ENCODE data around the gene GLCE. TPM values are rescaled to one million over a fixed set of nuclear protein-coding genes. Genes with fewer than 3 reads are reported as not detected.

GLCE gene
- total RNA-seq, 1 donor from 2014 or later, result 13.6 TPM

DNA sequence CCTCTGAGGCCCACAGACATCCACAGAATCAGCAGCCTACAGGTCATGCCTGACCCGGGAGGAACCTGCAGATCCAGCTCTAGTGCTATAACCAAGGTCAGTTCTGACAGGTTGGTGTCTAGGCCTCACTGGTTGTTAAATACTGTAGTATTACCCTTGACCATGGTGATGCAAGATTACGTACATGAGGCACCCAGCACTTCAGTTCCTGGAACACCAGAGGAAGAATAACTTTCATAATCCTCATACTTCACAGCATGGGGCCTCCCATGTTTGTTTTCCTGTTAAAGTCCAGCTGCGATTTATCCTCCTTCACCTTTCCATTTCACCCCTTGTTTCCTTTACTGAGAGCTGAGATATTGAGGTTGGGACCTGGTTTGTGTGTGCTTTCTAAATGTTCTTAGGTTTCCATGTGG, 34.4 kb upstream of the GLCE start:
- Histone ChIP-seq H3K9me3 (ENCODE audit: insufficient read depth, low read depth, low read length) (no peaks in the 10 kb centered on the region), H3K27ac (ENCODE audit: low read depth, low read length) (no peak overlapping the region), H2AFZ (ENCODE audit: low read depth, low read length) (no peak overlapping the region), H3K9ac (ENCODE audit: low read length) (no peak overlapping the region), H3K4me2 (ENCODE audit: low read length) (peak overlapping the region; percentile 1), H3K4me3 (ENCODE audit: insufficient read depth, low read depth, low read length) (no peak overlapping the region), H4K20me1 (ENCODE audit: insufficient read depth, low read length) (no peaks in the 10 kb centered on the region), H3K36me3 (ENCODE audit: insufficient read depth, low read length) (no peaks in the 10 kb centered on the region), H3K27me3 (ENCODE audit: insufficient read depth, low read length) (peaks cover 13% of the 10 kb centered on the region), H3K79me2 (ENCODE audit: insufficient read depth, low read length) (no peaks in the 10 kb centered on the region), H3K4me1 (ENCODE audit: insufficient read depth, low read length) (no peaks in the 10 kb centered on the region)
- peaks cover 2% of the 10 kb centered on the region for H3K9me3 Mint-ChIP-seq (ENCODE audit: unreplicated experiment)
- TF ChIP-seq, protein P1, sequence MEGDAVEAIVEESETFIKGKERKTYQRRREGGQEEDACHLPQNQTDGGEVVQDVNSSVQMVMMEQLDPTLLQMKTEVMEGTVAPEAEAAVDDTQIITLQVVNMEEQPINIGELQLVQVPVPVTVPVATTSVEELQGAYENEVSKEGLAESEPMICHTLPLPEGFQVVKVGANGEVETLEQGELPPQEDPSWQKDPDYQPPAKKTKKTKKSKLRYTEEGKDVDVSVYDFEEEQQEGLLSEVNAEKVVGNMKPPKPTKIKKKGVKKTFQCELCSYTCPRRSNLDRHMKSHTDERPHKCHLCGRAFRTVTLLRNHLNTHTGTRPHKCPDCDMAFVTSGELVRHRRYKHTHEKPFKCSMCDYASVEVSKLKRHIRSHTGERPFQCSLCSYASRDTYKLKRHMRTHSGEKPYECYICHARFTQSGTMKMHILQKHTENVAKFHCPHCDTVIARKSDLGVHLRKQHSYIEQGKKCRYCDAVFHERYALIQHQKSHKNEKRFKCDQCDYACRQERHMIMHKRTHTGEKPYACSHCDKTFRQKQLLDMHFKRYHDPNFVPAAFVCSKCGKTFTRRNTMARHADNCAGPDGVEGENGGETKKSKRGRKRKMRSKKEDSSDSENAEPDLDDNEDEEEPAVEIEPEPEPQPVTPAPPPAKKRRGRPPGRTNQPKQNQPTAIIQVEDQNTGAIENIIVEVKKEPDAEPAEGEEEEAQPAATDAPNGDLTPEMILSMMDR (IDR thresholded peaks at IDR 0.05; ENCODE audit: insufficient read depth, low read depth, low read length), result no peak
- TF ChIP-seq EZH2 (IDR thresholded peaks at IDR 0.05; ENCODE audit: insufficient read depth, low read length), result no peak
- H3K4me1 Mint-ChIP-seq (ENCODE audit: low read depth, unreplicated experiment), result no peaks in the 10 kb centered on the region
- H3K36me3 Mint-ChIP-seq (ENCODE audit: low read depth, unreplicated experiment), result no peaks in the 10 kb centered on the region
- H3K27ac Mint-ChIP-seq (ENCODE audit: unreplicated experiment), result peak overlapping the region; percentile 55
- peaks cover 30% of the 10 kb centered on the region for H3K27me3 Mint-ChIP-seq (ENCODE audit: low read depth, unreplicated experiment)
- H3K4me3 Mint-ChIP-seq (ENCODE audit: unreplicated experiment), result no peak overlapping the region
- FAIRE-seq (no peak), DNase-seq (ENCODE audit: low read depth) (peak; percentile 39)

DNA sequence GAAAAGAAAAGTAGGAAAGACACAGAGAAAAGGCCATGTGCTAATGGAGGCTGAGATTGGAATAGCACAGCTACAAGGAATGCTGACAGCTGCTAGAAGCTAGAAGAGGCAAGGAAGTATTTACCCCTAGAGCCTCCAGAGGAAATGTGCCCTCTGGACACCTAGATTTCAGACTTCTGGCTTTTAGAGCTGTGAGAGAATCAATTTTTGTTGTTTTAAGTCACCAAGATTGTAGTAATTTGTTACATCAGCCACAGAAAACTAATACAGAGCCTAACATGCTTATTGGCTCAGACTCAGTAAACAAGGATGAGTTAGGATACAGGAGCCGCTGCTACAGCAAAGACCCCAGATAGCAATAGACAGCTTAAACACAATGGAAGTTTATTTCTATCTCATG, 33.1 kb upstream of the GLCE start:
- Histone ChIP-seq H3K79me2 (ENCODE audit: insufficient read depth, low read length) (no peaks in the 10 kb centered on the region), H3K36me3 (ENCODE audit: insufficient read depth, low read length) (no peaks in the 10 kb centered on the region), H3K27me3 (ENCODE audit: insufficient read depth, low read length) (peaks cover 10% of the 10 kb centered on the region), H3K27ac (ENCODE audit: low read depth, low read length) (no peak overlapping the region), H3K4me1 (ENCODE audit: insufficient read depth, low read length) (no peaks in the 10 kb centered on the region), H3K9me3 (ENCODE audit: insufficient read depth, low read depth, low read length) (no peaks in the 10 kb centered on the region), H3K9ac (ENCODE audit: low read length) (no peak overlapping the region), H4K20me1 (ENCODE audit: insufficient read depth, low read length) (no peaks in the 10 kb centered on the region), H3K4me3 (ENCODE audit: insufficient read depth, low read depth, low read length) (no peak overlapping the region), H3K4me2 (ENCODE audit: low read length) (no peak overlapping the region), H2AFZ (ENCODE audit: low read depth, low read length) (no peak overlapping the region)
- Mint-ChIP-seq H3K36me3 (ENCODE audit: low read depth, unreplicated experiment) (no peaks in the 10 kb centered on the region), H3K9me3 (ENCODE audit: unreplicated experiment) (peaks cover 2% of the 10 kb centered on the region), H3K4me3 (ENCODE audit: unreplicated experiment) (no peak overlapping the region), H3K4me1 (ENCODE audit: low read depth, unreplicated experiment) (no peaks in the 10 kb centered on the region), H3K27ac (ENCODE audit: unreplicated experiment) (no peak overlapping the region), H3K27me3 (ENCODE audit: low read depth, unreplicated experiment) (peaks cover 22% of the 10 kb centered on the region)
- DNase-seq (ENCODE audit: low read depth), result no peak
- TF ChIP-seq, protein P1 (IDR thresholded peaks at IDR 0.05; ENCODE audit: insufficient read depth, low read depth, low read length), result no peak
- no peak for TF ChIP-seq EZH2 (IDR thresholded peaks at IDR 0.05; ENCODE audit: insufficient read depth, low read length)
- no peak for FAIRE-seq

DNA sequence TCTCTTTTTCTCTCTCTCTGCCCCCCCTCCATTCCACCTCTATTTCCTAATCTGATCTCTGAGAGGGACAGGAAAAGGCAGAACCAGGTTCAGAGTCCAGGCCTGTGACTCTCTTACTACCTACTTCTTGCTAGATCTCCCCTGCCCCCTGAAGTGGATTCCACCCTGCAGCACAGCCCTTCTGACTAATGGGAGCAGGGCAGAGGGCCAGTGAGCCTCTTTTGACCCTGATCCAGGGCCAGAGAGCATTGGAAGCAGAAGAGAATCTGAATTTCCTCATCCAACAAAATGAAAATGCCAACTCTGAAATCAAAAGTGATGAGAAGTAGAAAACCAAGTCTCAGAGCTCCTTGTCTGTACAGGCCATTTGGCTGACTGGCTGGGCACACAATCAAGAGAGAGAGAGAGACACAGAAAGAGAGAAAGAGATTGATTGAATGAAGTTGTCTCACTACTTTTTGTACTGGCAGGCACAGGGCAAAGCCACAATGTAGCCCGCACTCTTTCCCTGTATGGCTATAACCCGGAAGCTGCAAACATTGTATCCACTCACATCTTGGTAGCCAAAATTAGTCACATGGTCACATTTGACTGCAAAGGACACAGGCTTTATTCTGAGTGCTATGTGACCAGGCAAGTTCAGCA, 31.6 kb upstream of the GLCE start:
- Histone ChIP-seq H4K20me1 (ENCODE audit: insufficient read depth, low read length) (no peaks in the 10 kb centered on the region), H2AFZ (ENCODE audit: low read depth, low read length) (no peak overlapping the region), H3K27ac (ENCODE audit: low read depth, low read length) (no peak overlapping the region), H3K4me3 (ENCODE audit: insufficient read depth, low read depth, low read length) (no peak overlapping the region), H3K36me3 (ENCODE audit: insufficient read depth, low read length) (no peaks in the 10 kb centered on the region), H3K4me1 (ENCODE audit: insufficient read depth, low read length) (no peaks in the 10 kb centered on the region), H3K27me3 (ENCODE audit: insufficient read depth, low read length) (peaks cover 12% of the 10 kb centered on the region), H3K4me2 (ENCODE audit: low read length) (no peak overlapping the region), H3K9me3 (ENCODE audit: insufficient read depth, low read depth, low read length) (no peaks in the 10 kb centered on the region), H3K9ac (ENCODE audit: low read length) (no peak overlapping the region), H3K79me2 (ENCODE audit: insufficient read depth, low read length) (no peaks in the 10 kb centered on the region)
- Mint-ChIP-seq H3K4me3 (ENCODE audit: unreplicated experiment) (no peak overlapping the region), H3K27me3 (ENCODE audit: low read depth, unreplicated experiment) (peaks cover 18% of the 10 kb centered on the region), H3K9me3 (ENCODE audit: unreplicated experiment) (peaks cover 2% of the 10 kb centered on the region), H3K27ac (ENCODE audit: unreplicated experiment) (no peak overlapping the region), H3K4me1 (ENCODE audit: low read depth, unreplicated experiment) (no peaks in the 10 kb centered on the region), H3K36me3 (ENCODE audit: low read depth, unreplicated experiment) (no peaks in the 10 kb centered on the region)
- no peak for DNase-seq (ENCODE audit: low read depth)
- FAIRE-seq, result no peak
- TF ChIP-seq, protein P1 (IDR thresholded peaks at IDR 0.05; ENCODE audit: insufficient read depth, low read depth, low read length), result no peak
- no peak for TF ChIP-seq EZH2 (IDR thresholded peaks at IDR 0.05; ENCODE audit: insufficient read depth, low read length)
